Measurements from ENCODE around the gene SUV39H2. TPM values are rescaled to one million over a fixed set of nuclear protein-coding genes. Genes with fewer than 3 reads are reported as not detected.
A peak's percentile ranks its signal among the peaks of the same experiment; 100 is the strongest.
"Not testable (repeated sequence)": the region's sequence is repeated elsewhere in the genome, so short reads cannot be mapped to it uniquely, and the experiment has no call there.

The SUV39H2 gene
- polyA plus RNA-seq, 12 donors: 9.5 to 25.0 (median 15.7) TPM; not detected in 1

DNA sequence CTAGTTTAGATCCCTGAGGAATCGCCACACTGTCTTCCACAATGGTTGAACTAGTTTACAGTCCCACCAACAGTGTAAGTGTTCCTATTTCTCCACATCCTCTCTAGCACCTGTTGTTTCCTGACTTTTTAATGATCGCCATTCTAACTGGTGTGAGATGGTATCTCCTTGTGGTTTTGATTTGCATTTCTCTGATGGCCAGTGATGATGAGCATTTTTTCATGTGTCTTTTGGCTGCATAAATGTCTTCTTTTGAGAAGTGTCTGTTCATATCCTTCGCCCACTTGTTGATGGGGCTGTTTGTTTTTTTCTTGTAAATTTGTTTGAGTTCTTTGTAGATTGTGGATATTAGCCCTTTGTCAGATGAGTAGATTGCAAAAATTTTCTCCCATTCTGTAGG is 13.8 kb upstream of the SUV39H2 start:
- DNase-seq: not testable (repeated sequence)

DNA sequence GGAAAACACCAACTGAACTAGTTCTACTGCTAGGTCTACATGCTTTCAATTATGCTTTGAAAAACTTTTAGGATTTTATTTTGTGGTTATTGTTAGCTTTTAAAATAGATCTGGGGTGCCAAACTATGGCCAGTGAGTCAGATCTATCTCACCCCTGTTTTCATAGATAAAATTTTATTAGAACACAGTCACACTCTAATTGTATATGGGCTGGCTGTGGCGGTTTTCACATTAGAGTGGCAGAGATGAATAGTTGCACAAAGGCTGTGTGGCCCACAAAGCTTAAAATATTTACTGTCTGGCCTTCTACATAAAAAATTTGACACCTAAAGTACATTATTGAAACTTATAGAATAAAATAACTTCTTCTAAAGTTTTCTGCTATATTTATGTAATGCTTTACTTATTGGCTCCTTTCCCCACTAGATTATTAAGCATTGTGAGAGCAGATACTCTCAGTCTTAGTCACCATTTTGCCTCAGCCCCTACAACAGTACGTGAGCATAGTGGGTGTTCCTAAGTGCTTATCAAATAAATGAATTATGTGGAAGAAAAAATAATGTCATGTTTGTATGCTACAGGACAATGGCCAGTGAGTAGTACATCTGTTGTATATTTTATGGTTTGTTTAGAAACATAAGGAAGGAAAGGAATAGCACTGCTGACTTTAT is 5.4 kb upstream of the SUV39H2 start:
- no peak for DNase-seq

DNA sequence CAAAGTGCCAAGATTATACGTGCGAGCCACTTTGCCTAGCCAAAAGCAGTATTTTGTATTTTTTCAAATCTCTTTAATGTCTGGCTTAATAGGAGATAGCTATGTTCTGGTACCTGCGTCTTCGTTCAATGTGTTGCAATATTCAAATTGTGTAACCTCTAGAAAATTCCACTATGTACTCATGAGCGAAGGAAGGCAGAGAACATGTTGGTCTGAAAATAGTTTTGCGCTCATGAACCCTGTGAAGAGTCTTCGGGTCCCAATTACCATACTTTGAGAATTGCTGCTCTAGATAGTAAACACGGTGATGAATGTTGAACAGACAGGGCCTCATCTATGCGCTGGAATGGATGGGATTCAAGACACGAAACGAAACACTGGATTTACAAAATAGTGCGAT is 2.7 kb upstream of the SUV39H2 start:
- no peak for DNase-seq

DNA sequence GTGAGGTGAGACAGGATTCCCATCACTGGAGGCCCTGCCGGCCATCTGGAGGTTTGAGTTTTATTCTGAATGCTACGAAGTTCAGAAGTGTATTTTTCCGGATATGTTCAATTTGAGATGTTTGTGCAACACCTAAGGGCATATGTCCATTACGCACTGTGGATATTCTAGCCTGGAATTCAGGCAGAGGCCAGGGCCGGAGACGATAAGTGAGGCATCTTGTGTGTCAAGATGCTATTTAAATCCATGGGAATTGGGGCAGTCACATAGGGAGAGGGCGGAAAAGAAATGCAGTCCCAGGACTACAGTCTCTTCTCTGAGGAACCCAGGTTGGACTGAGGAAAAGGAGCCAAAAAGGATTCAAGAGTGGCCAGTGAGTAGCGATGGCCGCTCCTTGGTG is 1.9 kb upstream of the SUV39H2 start:
- no peak for DNase-seq

DNA sequence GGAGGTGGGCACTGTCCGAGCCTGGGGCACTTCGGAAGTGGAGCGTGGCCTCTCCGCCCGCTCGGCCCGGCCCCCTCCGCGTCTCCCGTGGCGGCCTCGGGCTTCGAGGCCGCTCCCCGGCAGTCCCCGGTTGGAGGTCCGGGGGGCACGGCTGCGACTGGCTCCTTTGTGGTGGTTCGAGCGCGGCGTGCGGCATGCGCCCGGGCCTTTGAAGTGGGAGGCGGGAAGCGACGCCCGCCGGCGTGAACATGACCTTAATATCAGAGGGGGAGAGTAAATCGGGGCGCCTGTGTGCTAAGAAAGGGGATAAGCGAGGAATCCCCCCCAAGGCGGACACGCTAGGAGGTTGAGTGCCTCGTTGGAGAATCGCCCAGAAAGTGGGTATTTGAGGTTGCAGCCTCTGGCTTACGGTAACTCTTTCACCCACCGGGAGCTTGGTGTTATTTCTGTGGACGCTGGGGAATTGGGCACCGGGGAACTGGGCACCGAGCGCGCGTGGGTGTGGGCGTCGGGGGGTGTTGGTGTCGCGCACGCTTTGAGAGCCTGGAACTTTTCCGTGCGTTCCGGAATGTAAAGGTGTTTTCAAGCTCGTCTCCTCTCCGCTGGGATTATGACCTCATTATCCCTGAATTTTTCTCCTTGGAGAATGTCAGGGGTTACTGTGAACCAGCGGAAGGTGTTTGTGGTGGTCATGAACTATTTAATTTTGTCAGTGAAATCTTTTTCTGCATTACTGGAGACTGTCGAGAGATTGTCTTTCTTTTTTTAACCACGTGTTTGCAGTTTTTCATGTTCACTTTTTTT is 660 bp downstream of the SUV39H2 start:
- DNase-seq: peak; percentile 36

DNA sequence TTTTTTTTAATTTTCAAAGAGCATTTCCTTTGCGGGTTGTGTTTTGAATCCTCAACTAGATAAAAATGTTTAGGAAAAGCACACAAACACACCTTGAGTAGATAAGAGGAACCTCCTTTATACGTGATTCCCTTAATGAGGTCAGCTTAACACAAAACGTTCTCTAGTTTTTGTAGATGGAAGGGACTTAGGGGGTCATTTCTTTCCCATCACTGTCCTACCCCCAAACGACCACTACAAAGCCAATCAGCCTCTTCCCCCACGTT is 1.2 kb downstream of the SUV39H2 start:
- no peak for DNase-seq

DNA sequence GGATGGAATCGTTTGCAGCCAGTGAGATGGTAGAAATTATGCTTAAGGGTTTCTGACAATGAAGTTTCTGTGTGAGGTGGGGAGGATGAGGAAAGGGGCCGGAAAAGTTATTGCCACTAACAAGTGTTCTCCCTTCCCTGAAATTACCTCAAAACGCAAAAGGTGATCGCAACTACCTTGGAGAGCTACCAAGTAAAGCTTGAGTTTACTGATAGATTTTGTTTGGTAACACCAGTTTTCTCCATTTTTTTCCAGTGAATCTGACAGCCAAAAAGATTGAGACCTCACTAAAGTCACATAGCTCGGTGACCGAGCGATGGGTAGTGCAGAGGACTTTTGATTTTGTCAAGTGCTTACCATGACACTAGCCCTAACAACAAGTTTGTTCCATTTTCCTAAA is 1.6 kb downstream of the SUV39H2 start:
- no peak for DNase-seq

DNA sequence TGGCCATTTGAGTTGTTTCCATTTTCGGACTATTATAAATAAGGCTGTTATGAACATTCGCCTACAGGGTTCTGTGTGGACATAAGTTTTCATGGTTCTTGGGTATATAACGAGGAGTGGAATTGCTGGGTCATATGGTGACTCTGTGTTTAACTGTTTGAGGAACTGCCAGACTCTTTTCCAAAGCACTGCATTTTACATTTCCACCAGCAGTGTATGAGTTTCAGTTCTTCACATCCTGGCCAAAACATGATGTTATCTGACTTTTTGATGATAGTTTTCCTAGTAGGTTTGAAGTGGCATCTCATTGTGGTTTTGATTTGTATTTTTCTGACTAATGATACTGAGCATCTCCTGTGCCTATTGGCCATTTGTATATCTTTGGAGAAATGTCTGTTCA is 5.4 kb downstream of the SUV39H2 start:
- DNase-seq: no peak

DNA sequence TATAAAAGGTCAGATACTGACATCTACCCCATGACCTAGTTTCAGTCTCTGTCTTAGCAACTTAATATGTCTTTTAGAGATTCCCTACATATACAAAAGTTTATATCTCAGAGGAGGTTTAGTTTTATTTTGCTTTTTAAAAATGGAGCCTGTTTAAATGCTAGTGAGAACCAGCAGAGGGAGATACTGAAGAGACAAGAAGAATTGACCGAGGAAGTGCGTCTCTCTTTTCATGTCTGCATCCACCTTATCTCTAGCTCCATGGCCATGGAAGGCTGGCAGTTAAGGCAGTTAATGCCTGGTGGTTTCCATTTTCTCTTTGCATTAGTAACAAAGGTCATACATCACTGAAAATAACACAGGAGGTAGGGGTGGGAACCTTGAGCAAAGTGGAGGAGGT is 10.7 kb downstream of the SUV39H2 start:
- DNase-seq: no peak

DNA sequence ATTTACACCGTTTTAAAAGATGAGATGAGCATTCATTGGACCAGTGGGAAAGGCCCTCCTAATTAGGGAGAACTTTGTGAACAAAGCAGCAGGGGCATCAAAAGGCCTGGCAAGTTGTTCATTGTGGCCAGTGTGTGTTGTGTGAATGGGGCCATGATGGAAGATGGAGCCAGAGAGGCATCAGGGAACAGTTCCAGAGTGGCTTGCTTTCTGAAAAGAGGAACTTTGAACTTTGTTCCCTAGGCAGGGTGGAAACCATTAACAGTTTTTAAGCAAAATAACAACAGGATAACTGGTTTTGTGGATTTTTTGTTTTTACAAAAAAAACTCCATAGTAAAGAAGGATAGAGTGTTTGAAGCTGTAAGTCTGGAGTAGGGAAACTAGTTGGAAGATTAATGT is 12.5 kb downstream of the SUV39H2 start:
- no peak for DNase-seq

DNA sequence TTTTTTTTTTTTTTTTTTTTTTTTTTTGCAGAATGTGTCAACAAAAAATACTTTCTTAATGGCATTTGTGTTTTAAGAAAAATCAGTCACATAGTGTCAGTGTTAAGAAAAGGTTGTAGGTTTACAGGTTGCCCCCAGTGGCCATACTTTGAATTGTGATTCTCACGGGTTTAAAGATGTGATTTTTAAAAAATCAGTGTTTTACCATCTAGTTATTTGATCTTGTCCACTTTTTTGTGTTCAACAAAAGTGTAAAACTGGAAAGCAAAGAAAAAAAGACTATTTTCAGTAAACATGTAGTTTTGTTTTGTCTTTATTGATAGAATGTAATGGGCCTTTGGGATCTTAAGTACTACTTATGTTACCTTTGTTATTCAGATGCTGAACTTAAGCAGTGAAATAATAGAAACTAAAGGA is 25.7 kb downstream of the SUV39H2 start:
- DNase-seq: no peak

DNA sequence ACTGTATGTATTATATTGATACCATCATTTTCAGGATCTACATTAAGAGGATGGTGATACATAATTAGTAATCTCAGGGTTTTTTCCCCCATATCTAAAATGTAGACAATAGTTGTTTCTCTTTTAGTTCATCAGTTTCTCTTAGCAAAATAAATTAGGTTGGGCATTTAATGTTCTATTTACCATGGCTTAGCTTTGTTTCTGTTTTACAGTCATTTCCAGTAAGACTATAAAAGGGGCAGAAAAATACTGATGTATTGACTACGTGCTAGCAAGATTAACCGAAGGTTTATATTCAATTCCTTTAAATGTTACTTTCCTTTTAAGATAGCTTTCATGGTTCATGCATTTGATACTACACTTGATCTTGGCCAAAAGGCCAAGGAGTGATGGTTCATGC is 26.2 kb downstream of the SUV39H2 start:
- DNase-seq: no peak

DNA sequence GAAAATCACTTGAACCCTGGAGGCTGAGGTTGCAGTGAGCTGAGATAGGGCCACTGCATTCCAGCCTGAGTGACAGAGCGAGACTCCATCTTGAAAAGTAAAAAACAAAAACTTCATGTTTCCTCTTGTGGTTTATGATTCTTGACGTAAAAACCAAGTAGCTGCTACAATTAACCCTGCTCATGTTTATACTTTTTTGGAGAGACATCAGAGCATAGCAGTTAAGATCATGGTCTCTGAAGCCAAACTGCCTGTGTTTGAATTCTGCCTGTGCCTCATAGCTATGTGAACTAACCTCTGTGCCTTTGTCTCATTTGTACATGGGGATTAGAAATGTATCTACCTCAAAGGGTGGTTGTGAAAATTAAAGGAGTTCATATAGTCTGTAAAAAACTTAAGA is 27.2 kb downstream of the SUV39H2 start:
- DNase-seq: no peak

DNA sequence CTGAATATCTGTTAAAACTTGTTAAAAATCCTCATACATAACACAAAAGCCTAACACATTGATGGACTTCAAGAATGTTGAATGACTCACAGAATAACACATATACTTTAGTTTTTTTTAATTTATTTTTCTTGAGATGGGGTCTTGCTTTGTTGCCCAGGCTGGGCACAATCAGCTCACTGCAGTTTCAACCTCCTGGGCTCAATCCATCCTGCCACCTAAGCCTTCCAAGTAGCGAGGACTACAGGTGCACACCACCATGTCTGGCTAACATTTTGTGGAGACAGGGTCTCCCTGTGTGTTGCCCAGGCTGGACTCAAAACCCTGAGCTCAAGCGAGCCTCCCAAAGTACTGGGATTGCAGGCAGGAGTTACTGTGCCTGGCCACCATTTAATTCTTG is 28.1 kb downstream of the SUV39H2 start:
- DNase-seq: no peak

DNA sequence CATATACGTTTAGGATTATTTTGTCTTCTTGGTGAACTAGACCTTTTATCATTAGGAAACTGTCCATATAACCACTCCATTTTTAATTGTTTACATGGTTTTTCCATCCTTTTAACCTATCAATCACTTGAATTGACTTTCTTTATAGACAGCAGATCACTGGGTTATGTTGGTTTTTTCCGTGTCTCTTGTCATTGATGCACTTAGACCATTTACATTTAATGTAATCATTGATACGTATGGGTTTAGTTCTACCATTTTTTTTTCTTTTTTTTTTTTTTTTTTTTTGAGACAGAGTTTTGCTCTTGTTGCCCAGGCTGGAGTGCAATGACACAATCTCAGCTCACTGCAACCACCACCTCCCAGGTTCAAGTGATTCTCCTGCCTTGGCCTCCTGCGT is 28.9 kb downstream of the SUV39H2 start:
- DNase-seq: not testable (repeated sequence)

DNA sequence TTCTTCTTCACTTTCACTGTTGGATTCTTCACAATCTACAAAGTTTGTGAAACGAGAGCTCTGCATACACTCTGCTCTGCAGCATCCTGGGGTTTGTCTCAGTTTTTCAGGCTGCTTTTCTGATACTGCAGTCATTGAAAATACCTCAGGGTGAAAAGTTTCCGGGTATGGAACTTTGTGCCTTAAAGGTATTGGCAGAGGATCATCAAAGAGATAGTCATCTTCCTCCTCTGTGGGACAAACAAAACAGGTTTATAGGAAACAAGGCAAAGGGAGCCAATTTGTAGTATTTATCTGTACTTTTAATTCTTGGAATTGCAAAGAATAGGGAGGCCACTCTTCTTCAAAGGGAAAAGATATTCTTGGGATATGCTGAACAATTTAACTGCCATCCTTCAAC is 30.4 kb downstream of the SUV39H2 start:
- DNase-seq: no peak

DNA sequence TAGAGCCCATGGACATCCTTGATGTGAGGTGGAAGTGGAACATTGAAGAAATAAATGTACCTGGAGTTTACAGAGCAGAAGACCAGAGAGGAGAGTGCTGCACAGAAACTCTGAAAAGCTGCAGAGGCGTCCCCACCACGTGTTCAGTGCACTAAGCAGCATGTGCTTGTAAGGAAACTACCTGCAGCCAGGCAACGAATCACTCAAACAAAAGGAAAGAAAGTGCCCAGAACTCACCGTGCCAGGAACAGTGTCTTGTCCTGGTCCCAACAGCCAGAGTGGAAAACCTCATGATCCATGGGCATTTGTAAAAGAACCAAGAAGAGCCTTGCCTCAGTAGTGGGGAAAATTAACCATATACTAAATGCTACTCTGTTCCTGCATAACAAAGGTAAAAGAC is 32.3 kb downstream of the SUV39H2 start:
- DNase-seq: no peak

DNA sequence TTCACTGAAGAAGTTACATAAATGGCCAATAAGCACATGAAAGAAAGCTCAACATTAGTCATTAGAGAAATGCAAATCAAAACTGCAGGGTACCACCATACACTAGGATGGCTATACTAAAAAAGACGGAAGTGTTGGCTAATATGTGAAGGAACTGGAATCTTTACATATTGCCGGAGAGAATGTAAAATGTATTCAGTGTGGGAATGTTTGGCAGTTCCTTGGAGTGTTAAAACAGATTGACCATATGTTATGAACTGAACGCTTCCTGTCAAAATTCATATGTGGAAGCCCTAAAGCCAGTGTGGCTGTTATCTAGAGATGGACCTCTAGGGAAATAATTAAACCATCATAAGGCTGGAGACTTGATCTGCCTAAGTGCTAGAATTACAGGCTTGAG is 33.1 kb downstream of the SUV39H2 start:
- no peak for DNase-seq

DNA sequence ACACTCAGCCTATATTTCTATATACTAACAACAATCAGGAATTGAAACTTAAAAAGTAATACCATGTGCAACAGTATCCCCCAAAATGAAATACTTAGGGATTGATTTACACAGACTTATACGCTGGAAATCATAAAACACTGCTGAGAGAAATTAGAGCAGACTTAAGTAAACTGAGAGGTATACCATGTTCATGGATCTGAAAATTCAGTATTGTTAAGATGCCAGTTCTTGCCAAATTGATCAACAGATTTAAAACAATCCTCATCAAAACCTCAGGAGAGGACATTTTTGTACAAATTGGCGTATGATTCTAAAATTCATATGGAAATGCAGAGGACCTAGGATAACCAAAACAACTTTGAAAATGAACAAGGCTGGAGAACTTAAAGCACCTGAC is 37.9 kb downstream of the SUV39H2 start:
- DNase-seq: no peak

DNA sequence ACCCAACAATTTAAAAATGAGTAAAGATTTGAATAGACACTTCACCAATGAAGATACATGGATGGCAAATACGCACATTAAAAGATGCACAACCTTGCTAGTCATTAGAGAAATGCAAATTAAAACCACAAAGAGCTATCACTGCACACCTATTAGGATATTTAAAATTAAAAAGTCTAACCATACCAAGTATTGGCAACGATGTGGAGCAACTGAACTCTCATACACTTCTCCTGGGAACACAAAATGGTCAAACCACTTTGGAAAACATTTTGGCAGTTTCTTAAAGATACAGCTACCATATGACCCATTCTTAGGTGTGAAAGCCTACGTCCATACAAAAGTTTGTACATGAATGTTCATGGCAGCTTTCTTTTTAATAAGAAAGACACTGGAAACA is 39.2 kb downstream of the SUV39H2 start:
- no peak for DNase-seq

DNA sequence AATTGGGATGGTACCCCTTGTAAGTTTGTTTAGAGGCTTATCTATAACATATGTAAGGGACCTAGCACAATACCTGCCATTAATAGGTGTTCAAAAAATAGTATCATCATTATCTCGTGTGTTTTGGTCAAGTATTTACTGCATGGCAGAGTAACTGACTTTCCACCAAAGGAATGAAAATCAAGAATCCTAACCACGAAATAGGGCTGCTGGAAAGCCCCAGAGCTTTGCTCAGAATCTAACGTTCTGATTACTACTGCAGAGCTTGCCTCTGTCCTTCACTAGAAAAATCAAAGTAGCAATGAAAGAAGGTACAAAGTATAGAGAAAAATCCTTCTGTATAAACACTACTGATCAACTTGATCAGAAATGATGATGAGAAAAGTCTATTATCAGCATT is 40.3 kb downstream of the SUV39H2 start:
- DNase-seq: no peak

DNA sequence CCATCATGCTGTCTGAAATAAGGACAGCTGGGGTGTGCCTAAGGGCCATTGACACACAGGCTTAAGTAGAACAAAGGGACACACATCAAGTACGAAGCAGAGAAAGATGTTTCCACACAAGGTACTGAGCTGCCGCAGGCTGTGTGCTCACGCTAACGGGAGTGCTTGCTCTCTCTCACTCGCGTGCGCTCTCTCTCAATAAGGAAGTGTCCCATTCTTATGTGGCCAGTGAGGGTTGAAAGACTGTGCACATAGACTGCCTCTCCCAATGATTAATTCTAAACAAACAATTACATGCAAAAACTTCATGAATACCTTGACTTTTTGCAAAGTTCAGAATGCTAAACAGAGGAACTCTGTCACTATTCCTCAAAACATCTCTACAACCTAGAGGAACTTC is 45.3 kb downstream of the SUV39H2 start:
- DNase-seq: no peak

DNA sequence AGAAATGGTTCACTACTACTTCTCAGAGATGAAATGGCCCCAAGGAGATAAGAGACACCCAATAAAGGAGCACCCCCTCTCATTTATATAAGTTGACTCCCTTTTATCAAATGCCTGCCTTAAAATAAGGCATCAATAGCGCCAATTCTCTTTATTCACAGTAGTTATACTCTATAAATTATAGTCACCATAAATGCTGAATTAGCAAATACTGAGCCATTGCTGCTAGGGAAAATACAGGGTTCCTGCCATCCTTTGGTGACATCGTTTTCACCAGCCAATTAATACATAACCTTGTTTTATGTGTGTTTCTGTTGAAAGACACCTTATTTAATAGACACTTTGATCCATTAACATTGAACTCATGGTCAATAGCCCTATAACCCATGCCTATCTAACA is 46.6 kb downstream of the SUV39H2 start:
- no peak for DNase-seq

DNA sequence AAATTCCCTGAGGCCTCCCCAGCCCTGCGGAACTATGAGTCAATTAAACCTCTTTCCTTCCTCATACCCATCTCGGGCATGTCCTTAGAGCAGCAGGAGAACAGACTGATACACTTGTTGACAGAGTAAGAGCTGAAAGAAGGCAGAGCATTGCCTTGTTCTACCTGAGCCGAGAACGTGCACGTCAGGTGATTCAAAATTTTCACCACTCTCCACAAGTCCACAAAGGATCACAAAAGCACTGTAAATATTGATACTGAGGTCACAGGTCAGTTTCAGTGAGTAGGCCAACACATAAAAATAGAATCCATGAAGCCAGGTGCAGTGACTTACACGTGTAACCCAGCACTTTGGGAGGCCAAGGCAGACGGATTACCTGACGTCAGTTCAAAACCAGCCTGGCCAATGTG is 47.4 kb downstream of the SUV39H2 start:
- no peak for DNase-seq

Data from muscle of arm (tissue), 12 donors.